Measurements from ENCODE around the gene EFNB1.
"Not testable (repeated sequence)": the region's sequence is repeated elsewhere in the genome, so short reads cannot be mapped to it uniquely, and the experiment has no call there.

The EFNB1 gene

GRCh38 chrX:68792083-68792482, 36.7 kb upstream of the EFNB1 start:
- Histone ChIP-seq H3K27me3 (ENCODE audit: control insufficient read depth, insufficient read depth, low read length) (no peaks in the 10 kb centered on the region), H3K36me3 (ENCODE audit: control insufficient read depth, insufficient read depth, low read length) (no peaks in the 10 kb centered on the region), H3K4me2 (ENCODE audit: low read length) (no peak overlapping the region), H3K79me2 (no peaks in the 10 kb centered on the region), H3K9me3 (ENCODE audit: control insufficient read depth, low read length) (no peaks in the 10 kb centered on the region), H3K9ac (no peak overlapping the region), H2AFZ (no peak overlapping the region), H3K4me1 (peaks cover 3% of the 10 kb centered on the region), H3K27ac (no peak overlapping the region), H3K4me3 (ENCODE audit: low read depth, low read length) (no peak overlapping the region)
- TF ChIP-seq, protein P1, sequence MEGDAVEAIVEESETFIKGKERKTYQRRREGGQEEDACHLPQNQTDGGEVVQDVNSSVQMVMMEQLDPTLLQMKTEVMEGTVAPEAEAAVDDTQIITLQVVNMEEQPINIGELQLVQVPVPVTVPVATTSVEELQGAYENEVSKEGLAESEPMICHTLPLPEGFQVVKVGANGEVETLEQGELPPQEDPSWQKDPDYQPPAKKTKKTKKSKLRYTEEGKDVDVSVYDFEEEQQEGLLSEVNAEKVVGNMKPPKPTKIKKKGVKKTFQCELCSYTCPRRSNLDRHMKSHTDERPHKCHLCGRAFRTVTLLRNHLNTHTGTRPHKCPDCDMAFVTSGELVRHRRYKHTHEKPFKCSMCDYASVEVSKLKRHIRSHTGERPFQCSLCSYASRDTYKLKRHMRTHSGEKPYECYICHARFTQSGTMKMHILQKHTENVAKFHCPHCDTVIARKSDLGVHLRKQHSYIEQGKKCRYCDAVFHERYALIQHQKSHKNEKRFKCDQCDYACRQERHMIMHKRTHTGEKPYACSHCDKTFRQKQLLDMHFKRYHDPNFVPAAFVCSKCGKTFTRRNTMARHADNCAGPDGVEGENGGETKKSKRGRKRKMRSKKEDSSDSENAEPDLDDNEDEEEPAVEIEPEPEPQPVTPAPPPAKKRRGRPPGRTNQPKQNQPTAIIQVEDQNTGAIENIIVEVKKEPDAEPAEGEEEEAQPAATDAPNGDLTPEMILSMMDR (IDR thresholded peaks at IDR 0.05) = no peak

DNA sequence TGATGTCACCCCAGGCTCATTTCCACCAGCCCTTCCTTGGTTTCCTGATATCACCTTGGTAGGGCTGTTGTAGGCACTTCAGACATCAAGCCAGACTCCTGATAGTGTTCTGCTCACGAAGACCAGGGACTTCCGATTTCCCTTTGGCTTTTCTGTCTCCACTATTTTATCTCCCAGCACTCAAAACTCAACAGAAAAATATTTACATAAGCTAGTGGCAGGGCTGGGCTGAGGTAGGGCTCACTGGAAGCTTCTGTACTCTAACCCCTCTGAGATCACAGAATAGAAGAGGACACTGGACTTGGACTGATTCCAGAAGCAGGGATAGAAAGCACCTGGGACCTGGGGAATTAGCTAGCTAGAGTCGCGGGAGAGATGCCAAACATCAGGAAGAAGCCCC, 34.4 kb upstream of the EFNB1 start:
- Histone ChIP-seq H3K79me2 (no peaks in the 10 kb centered on the region), H3K27me3 (ENCODE audit: control insufficient read depth, insufficient read depth, low read length) (no peaks in the 10 kb centered on the region), H3K36me3 (ENCODE audit: control insufficient read depth, insufficient read depth, low read length) (no peaks in the 10 kb centered on the region), H3K27ac (no peak overlapping the region), H3K9ac (no peak overlapping the region), H3K4me3 (ENCODE audit: low read depth, low read length) (no peak overlapping the region), H3K4me2 (ENCODE audit: low read length) (no peak overlapping the region), H3K4me1 (no peaks in the 10 kb centered on the region), H3K9me3 (ENCODE audit: control insufficient read depth, low read length) (no peaks in the 10 kb centered on the region), H2AFZ (no peak overlapping the region)
- TF ChIP-seq, protein P1 (IDR thresholded peaks at IDR 0.05) = no peak

- Histone ChIP-seq H3K36me3 (ENCODE audit: control insufficient read depth, insufficient read depth, low read length) (no peaks in the 10 kb centered on the region), H3K27ac (no peak overlapping the region), H3K9me3 (ENCODE audit: control insufficient read depth, low read length) (no peaks in the 10 kb centered on the region), H2AFZ (no peak overlapping the region), H3K9ac (no peak overlapping the region), H3K27me3 (ENCODE audit: control insufficient read depth, insufficient read depth, low read length) (no peaks in the 10 kb centered on the region), H3K4me3 (ENCODE audit: low read depth, low read length) (no peak overlapping the region), H3K4me2 (ENCODE audit: low read length) (no peak overlapping the region), H3K79me2 (no peaks in the 10 kb centered on the region), H3K4me1 (no peaks in the 10 kb centered on the region)
- TF ChIP-seq, protein P1 (IDR thresholded peaks at IDR 0.05) = no peak
Measured at GRCh38 chrX:68795741-68796140, 33.1 kb upstream of the EFNB1 start.

DNA sequence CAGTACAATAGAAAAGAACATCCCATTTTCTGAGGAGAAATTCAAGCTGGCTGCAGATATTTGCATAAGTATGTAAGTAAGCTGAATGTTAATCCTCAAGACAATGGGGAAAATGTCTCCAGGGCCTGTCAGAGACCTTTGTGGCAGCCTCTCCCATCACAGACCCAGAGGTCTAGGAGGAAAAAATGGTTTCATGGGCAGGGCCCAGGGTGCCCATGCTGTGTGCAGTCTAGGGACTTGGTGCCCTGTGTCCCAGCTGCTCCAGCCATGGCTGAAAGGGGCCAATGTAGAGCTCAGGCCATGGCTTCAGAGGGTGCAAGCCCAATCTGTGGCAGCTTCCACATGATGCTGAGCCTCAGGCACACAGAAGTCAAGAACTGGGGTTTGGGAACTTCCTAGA, 30.4 kb upstream of the EFNB1 start:
- H3K4me2 ChIP-seq (ENCODE audit: low read length); H3K27me3 ChIP-seq (ENCODE audit: control insufficient read depth, insufficient read depth, low read length); H2AFZ ChIP-seq; H3K9ac ChIP-seq; H3K4me1 ChIP-seq; H3K27ac ChIP-seq; H3K36me3 ChIP-seq (ENCODE audit: control insufficient read depth, insufficient read depth, low read length); H3K9me3 ChIP-seq (ENCODE audit: control insufficient read depth, low read length); H3K4me3 ChIP-seq (ENCODE audit: low read depth, low read length); H3K79me2 ChIP-seq: not testable (repeated sequence)

GRCh38 chrX:68801737-68802290, 27.0 kb upstream of the EFNB1 start:
- Histone ChIP-seq H3K9me3 (ENCODE audit: control insufficient read depth, low read length) (no peaks in the 10 kb centered on the region), H3K4me2 (ENCODE audit: low read length) (no peak overlapping the region), H3K79me2 (no peaks in the 10 kb centered on the region), H3K9ac (no peak overlapping the region), H3K4me1 (no peaks in the 10 kb centered on the region), H3K27ac (no peak overlapping the region), H2AFZ (no peak overlapping the region), H3K4me3 (ENCODE audit: low read depth, low read length) (no peak overlapping the region), H3K27me3 (ENCODE audit: control insufficient read depth, insufficient read depth, low read length) (no peaks in the 10 kb centered on the region), H3K36me3 (ENCODE audit: control insufficient read depth, insufficient read depth, low read length) (no peaks in the 10 kb centered on the region)
- TF ChIP-seq, protein P1 (IDR thresholded peaks at IDR 0.05) = no peak

Data from parathyroid adenoma (tissue), 2 donors.